Measurements from ENCODE around the gene ISCU. TPM values are rescaled to one million over a fixed set of nuclear protein-coding genes. Genes with fewer than 3 reads are reported as not detected.
A peak's percentile ranks its signal among the peaks of the same experiment; 100 is the strongest.

ISCU gene
- total RNA-seq, 4 donors from 2014 or later: 172 to 269 (median 185) TPM

- 84 to 93% methylated on average over 14 of the region's 14 CpGs for WGBS, 2 donors
- H3K9me3 ChIP-seq: no peaks in the 10 kb centered on the region
- H3K27ac ChIP-seq: no peak overlapping the region
- peaks cover 0 to 73% (median 23%) of the 10 kb centered on the region in 4 donors for H3K4me1 ChIP-seq
- DNase-seq (ENCODE audit: low spot score in 2 of 2): no peak
- H3K36me3 ChIP-seq: peaks cover 0 to 8% (median 0%) of the 10 kb centered on the region in 3 donors
- H3K4me3 ChIP-seq: no peak overlapping the region
- no peaks in the 10 kb centered on the region for H3K27me3 ChIP-seq
- no peak for TF ChIP-seq EP300 (IDR thresholded peaks at IDR 0.05)
- TF ChIP-seq POLR2A (IDR thresholded peaks at IDR 0.05): no peak
- TF ChIP-seq CTCF (IDR thresholded peaks at IDR 0.05): no peak
These were observed 3.3 kb upstream of the ISCU start for GRCh38 chr12:108559007-108559655.

GRCh38 chr12:108559748-108560147, 2.6 kb upstream of the ISCU start:
- no peak for DNase-seq (ENCODE audit: low spot score in 2 of 2)
- H3K9me3 ChIP-seq: no peaks in the 10 kb centered on the region
- H3K36me3 ChIP-seq: peaks cover 0 to 14% (median 0%) of the 10 kb centered on the region in 3 donors
- H3K4me3 ChIP-seq: peak overlapping the region in 3 of 4 donors; percentile 62 to 96 (median 95)
- 57 to 60% methylated on average over 3 of the region's 3 CpGs for WGBS, 2 donors
- TF ChIP-seq CTCF (IDR thresholded peaks at IDR 0.05) (no peak), POLR2A (IDR thresholded peaks at IDR 0.05) (no peak)
- H3K27me3 ChIP-seq: no peaks in the 10 kb centered on the region
- H3K4me1 ChIP-seq: peaks cover 0 to 75% (median 23%) of the 10 kb centered on the region in 4 donors
- H3K27ac ChIP-seq: no peak overlapping the region

- no peaks in the 10 kb centered on the region for H3K27me3 ChIP-seq
- peak overlapping the region; percentile 81 to 97 (median 89) for H3K27ac ChIP-seq
- TF ChIP-seq CTCF (IDR thresholded peaks at IDR 0.05): no peak
- TF ChIP-seq EP300 (IDR thresholded peaks at IDR 0.05): no peak
- TF ChIP-seq POLR2A (IDR thresholded peaks at IDR 0.05): no peak
- H3K36me3 ChIP-seq: peaks cover 0 to 20% (median 0%) of the 10 kb centered on the region in 3 donors
- 0% methylated on average over 12 of the region's 12 CpGs for WGBS, 2 donors
- no peak for DNase-seq (ENCODE audit: low spot score in 2 of 2)
- peaks cover 0 to 75% (median 23%) of the 10 kb centered on the region in 4 donors for H3K4me1 ChIP-seq
- H3K9me3 ChIP-seq: no peaks in the 10 kb centered on the region
- H3K4me3 ChIP-seq: peak overlapping the region; percentile 62 to 96 (median 88)
These were observed 2.1 kb upstream of the ISCU start for GRCh38 chr12:108560321-108560721.

DNA sequence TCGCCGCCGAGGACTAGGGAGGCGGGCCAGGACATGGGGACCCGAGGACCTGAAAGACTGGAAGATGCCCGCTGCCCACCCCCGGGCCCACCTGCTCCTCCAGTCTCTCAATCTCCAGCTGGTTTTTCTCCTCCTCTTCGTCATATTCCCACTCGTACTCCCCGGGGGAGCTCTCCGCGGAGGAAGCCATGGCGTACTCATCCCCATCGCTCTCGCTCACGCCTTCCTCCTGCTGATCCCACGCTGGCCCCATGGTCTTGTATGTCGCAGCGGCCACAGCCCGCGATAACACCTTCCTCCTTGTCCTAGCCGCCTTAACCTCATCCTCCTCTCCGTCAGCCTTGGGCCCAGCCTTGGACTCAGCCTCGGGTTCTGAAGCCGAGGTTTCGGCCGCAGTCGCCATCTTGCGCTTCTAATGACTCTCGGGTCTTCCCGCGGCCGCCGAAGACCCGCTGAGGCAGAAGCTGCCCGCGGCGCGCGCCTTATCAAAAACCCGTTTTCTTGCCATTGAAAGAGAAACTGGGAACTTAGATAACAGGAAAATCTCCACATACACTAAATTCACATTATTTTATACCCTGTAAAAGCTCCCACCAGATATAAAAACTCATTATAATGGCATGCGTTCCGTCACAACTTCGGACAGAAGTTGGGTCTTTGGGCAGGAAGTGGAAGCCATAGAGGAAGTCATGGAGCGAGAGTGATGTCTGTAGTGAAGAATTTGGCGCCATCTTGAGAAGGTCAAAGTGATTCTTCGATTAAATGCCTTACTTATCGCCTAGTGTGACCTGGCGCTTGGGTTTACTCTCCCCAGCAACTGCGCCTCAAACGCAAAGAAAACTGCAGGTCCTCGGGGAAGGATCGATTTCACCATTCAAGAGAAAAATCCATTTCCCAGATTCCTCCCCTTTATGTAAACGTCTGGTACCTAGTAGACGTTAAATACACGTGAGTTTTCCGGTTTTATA, 1.4 kb upstream of the ISCU start, which contains the start of gene SART3:
Gene SART3 (minus strand): TSS at position 422 of the 968 bp plus-strand sequence. CDS start 19 bp downstream, at position 403.
- no peaks in the 10 kb centered on the region for H3K9me3 ChIP-seq
- H3K27ac ChIP-seq: peak within 1 kb of the TSS; percentile 81 to 97 (median 89)
- no peaks in the 10 kb centered on the region for H3K27me3 ChIP-seq
- peak; percentile 54 to 73 for DNase-seq (ENCODE audit: low spot score in 2 of 2)
- H3K4me1 ChIP-seq: peaks cover 0 to 77% (median 23%) of the 10 kb centered on the region in 4 donors
- peak in 1 of 2 donors; percentile 43 for TF ChIP-seq POLR2A (IDR thresholded peaks at IDR 0.05)
- TF ChIP-seq EP300 (IDR thresholded peaks at IDR 0.05): peak; percentile 88 to 97
- peak in 1 of 5 experiments; percentile 25 for TF ChIP-seq CTCF (IDR thresholded peaks at IDR 0.05)
- peaks cover 0 to 27% (median 3%) of the 10 kb centered on the region in 3 donors for H3K36me3 ChIP-seq
- H3K4me3 ChIP-seq: peak within 1 kb of the TSS; percentile 62 to 96 (median 88)
- 0 to 1% methylated on average over 56 to 57 of the region's 57 CpGs for WGBS, 2 donors
